AG04450 (cell line): Measurements from ENCODE around the gene ERP27. TPM values are rescaled to one million over a fixed set of nuclear protein-coding genes. Genes with fewer than 3 reads are reported as not detected.

ENCODE experiments used
- CTCF ChIA-PET: fragments of 300-600, 350-600 bp; formaldehyde crosslinking; extraction: SDS; loops from one replicate; lab custom pipeline; 2022; ENCODE audit warnings: antibody characterized with exemption, inconsistent platforms; lab: Charles Lee
- POLR2A ChIA-PET: fragments of 350-600 bp; formaldehyde crosslinking; extraction: SDS; loops from one replicate; lab custom pipeline; 2021; ENCODE audit warnings: antibody characterized with exemption, inconsistent platforms; lab: Yijun Ruan, JAX
- DNase-seq: peaks from one replicate; pipeline ENCODE4 v3.0.0-alpha.2; 2011; ENCODE audit warnings: low read depth, low spot score
- H3K27ac ChIP-seq: one replicate; pipeline ENCODE4 v1.5.1; 2012; ENCODE audit warnings: low read depth, low read length, control low read depth
- H3K27me3 ChIP-seq: one replicate; pipeline ENCODE4 v1.6.0; 2012; ENCODE audit warnings: low read length; ENCODE audit not compliant: control insufficient read depth, insufficient read depth
- H3K4me3 ChIP-seq: 2 replicates; pipeline ENCODE4 v1.5.1; 2011; ENCODE audit warnings: mild to moderate bottlenecking, low read depth, low read length, control low read depth
- H3K9me3 ChIP-seq: 2 replicates; pipeline ENCODE4 v1.5.1; 2012; ENCODE audit warnings: low read length; ENCODE audit not compliant: control insufficient read depth, insufficient read depth
- CTCF ChIP-seq: IDR thresholded peaks from 2 replicates; pipeline ENCODE4 v1.5.1; 2011; ENCODE audit warnings: low read depth, low read length, control low read depth, inconsistent platforms
- polyA plus RNA-seq: library from polyadenylated mRNA; depleted of rRNA; stranded (reverse); fragments of >200 nt; gene quantifications from 2 replicates; pipeline ENCODE4 v1.2.3, GENCODE V29; 2011

Gene ERP27
- polyA plus RNA-seq, 1 experiment, result not detected

- Histone ChIP-seq H3K9me3 (no peaks in the 10 kb centered on the region), H3K4me3 (no peak overlapping the region), H3K27ac (no peak overlapping the region), H3K27me3 (no peaks in the 10 kb centered on the region)
- POLR2A ChIA-PET, result no interaction called here
- no peak for TF ChIP-seq CTCF
- CTCF ChIA-PET, result no interaction called here
- no peak for DNase-seq
Measured at GRCh38 chr12:14959126-14959440, 20.7 kb upstream of the ERP27 start.

- Histone ChIP-seq H3K27ac (no peak overlapping the region), H3K4me3 (no peak overlapping the region), H3K27me3 (no peaks in the 10 kb centered on the region), H3K9me3 (no peaks in the 10 kb centered on the region)
- POLR2A ChIA-PET, result no interaction called here
- CTCF ChIA-PET, result no interaction called here
- no peak for TF ChIP-seq CTCF
- no peak for DNase-seq
Measured at GRCh38 chr12:14958361-14959125, 20.2 kb upstream of the ERP27 start.

- ChIA-PET POLR2A (interaction anchor here (0.6 kb wide), 1 partner anchor 454 kb away, joined by 3 read pairs; no protein-coding TSS in a partner anchor), CTCF (no interaction called here)
- DNase-seq, result no peak
- no peak overlapping the region for H3K4me3 ChIP-seq
- no peaks in the 10 kb centered on the region for H3K9me3 ChIP-seq
- H3K27ac ChIP-seq, result no peak overlapping the region
- no peak for TF ChIP-seq CTCF
- no peaks in the 10 kb centered on the region for H3K27me3 ChIP-seq
Measured at GRCh38 chr12:14957551-14958168, 19.3 kb upstream of the ERP27 start.

- Histone ChIP-seq H3K9me3 (no peaks in the 10 kb centered on the region), H3K27ac (no peak overlapping the region), H3K27me3 (no peaks in the 10 kb centered on the region), H3K4me3 (no peak overlapping the region)
- DNase-seq, result no peak
- ChIA-PET POLR2A (no interaction called here), CTCF (no interaction called here)
- no peak for TF ChIP-seq CTCF
Measured at GRCh38 chr12:14956905-14957304, 18.6 kb upstream of the ERP27 start.
